H9 (cell line): ENCODE data around the gene CEMIP. TPM values are rescaled to one million over a fixed set of nuclear protein-coding genes. Genes with fewer than 3 reads are reported as not detected.

Experiments
- DNase-seq: peaks from one replicate; pipeline ENCODE4 v3.0.0-alpha.2; 2017
- H2AFZ ChIP-seq: one replicate; pipeline ENCODE4 v1.6.1; 2013; ENCODE audit warnings: mild to moderate bottlenecking, low read length, control low read depth, moderate library complexity
- H2AK5ac ChIP-seq: 2 replicates; pipeline ENCODE4 v1.6.1; 2013; ENCODE audit warnings: low read length, control low read depth, mixed read lengths; ENCODE audit not compliant: insufficient read length
- H2BK120ac ChIP-seq: one replicate; pipeline ENCODE4 v1.6.1; 2013; ENCODE audit warnings: low read depth, mild to moderate bottlenecking, low read length, control low read depth, inconsistent platforms; ENCODE audit not compliant: poor library complexity, severe bottlenecking
- H2BK12ac ChIP-seq: 2 replicates; pipeline ENCODE4 v1.6.1; 2013; ENCODE audit warnings: low read length, control low read depth, mixed read lengths, low read depth; ENCODE audit not compliant: insufficient read length
- H2BK15ac ChIP-seq: 2 replicates; pipeline ENCODE4 v1.6.1; 2013; ENCODE audit warnings: low read depth, low read length, control low read depth
- H2BK20ac ChIP-seq: one replicate; pipeline ENCODE4 v1.6.1; 2013; ENCODE audit warnings: low read depth, mild to moderate bottlenecking, low read length, control low read depth, inconsistent platforms; ENCODE audit not compliant: poor library complexity, severe bottlenecking
- H2BK5ac ChIP-seq: 2 replicates; pipeline ENCODE4 v1.6.1; 2013; ENCODE audit warnings: low read length, control low read depth, mixed read lengths; ENCODE audit not compliant: insufficient read length
- H3K14ac ChIP-seq: 2 replicates; pipeline ENCODE4 v1.6.1; 2013; ENCODE audit warnings: low read length, control low read depth; ENCODE audit not compliant: insufficient read depth
- H3K18ac ChIP-seq: 2 replicates; pipeline ENCODE4 v1.6.1; 2013; ENCODE audit warnings: low read depth, mild to moderate bottlenecking, mixed read lengths, low read length, control low read depth; ENCODE audit not compliant: insufficient read length
- H3K23ac ChIP-seq: 2 replicates; pipeline ENCODE4 v1.6.1; 2013; ENCODE audit warnings: low read length, control low read depth, mixed read lengths, low read depth; ENCODE audit not compliant: insufficient read length
- H3K23me2 ChIP-seq: 2 replicates; pipeline ENCODE4 v1.6.1; 2013; ENCODE audit warnings: low read depth, mild to moderate bottlenecking, mixed read lengths, low read length, control low read depth; ENCODE audit not compliant: insufficient read length, poor library complexity, severe bottlenecking
- H3K27ac ChIP-seq: 2 replicates; pipeline ENCODE4 v1.5.1; 2013; ENCODE audit warnings: low read length, control low read depth, mixed read lengths, low read depth; ENCODE audit not compliant: insufficient read length
- H3K27me3 ChIP-seq: 2 replicates; pipeline ENCODE4 v1.6.1; 2013; ENCODE audit warnings: low read length, control low read depth, inconsistent platforms; ENCODE audit not compliant: insufficient read depth
- H3K4ac ChIP-seq: 2 replicates; pipeline ENCODE4 v1.6.1; 2013; ENCODE audit warnings: low read depth, mild to moderate bottlenecking, control low read depth, inconsistent platforms, low read length, moderate library complexity
- H3K4me1 ChIP-seq: 2 replicates; pipeline ENCODE4 v1.6.1; 2013; ENCODE audit warnings: low read length, control low read depth, inconsistent platforms; ENCODE audit not compliant: insufficient read depth
- H3K4me2 ChIP-seq: 2 replicates; pipeline ENCODE4 v1.6.1; 2013; ENCODE audit warnings: low read length, control low read depth, mixed read lengths; ENCODE audit not compliant: insufficient read length, insufficient read depth
- H3K56ac ChIP-seq: 2 replicates; pipeline ENCODE4 v1.6.1; 2013; ENCODE audit warnings: low read depth, mild to moderate bottlenecking, mixed read lengths, low read length, control low read depth; ENCODE audit not compliant: insufficient read length
- H3K79me1 ChIP-seq: 2 replicates; pipeline ENCODE4 v1.6.1; 2013; ENCODE audit warnings: low read depth, mild to moderate bottlenecking, moderate library complexity, low read length, control low read depth, inconsistent platforms; ENCODE audit not compliant: insufficient read depth, poor library complexity, severe bottlenecking
- H3K79me2 ChIP-seq: 2 replicates; pipeline ENCODE4 v1.6.1; 2013; ENCODE audit warnings: low read length, control low read depth, inconsistent platforms; ENCODE audit not compliant: insufficient read depth
- H3K9ac ChIP-seq: 2 replicates; pipeline ENCODE4 v1.6.1; 2013; ENCODE audit warnings: low read length, control low read depth, mixed read lengths; ENCODE audit not compliant: insufficient read length; ENCODE audit errors: extremely low read depth
- H3K9me3 ChIP-seq: one replicate; pipeline ENCODE4 v1.6.1; 2013; ENCODE audit warnings: low read depth, low read length, inconsistent platforms; ENCODE audit not compliant: control insufficient read depth
- H3T11ph ChIP-seq: one replicate; pipeline ENCODE4 v1.6.1; 2013; ENCODE audit warnings: mild to moderate bottlenecking, low read length, control low read depth, inconsistent platforms
- H4K20me1 ChIP-seq: one replicate; pipeline ENCODE4 v1.6.1; 2013; ENCODE audit not compliant: control insufficient read depth, insufficient read length, insufficient read depth
- H4K5ac ChIP-seq: 2 replicates; pipeline ENCODE4 v1.6.1; 2013; ENCODE audit warnings: low read depth, mild to moderate bottlenecking, mixed read lengths, low read length, control low read depth; ENCODE audit not compliant: insufficient read length
- H4K8ac ChIP-seq: replicated peaks from 2 replicates; pipeline ENCODE4 v1.6.1; 2013; ENCODE audit warnings: low read length, control low read depth, mixed read lengths, low read depth; ENCODE audit not compliant: insufficient read length
- H4K91ac ChIP-seq: 2 replicates; pipeline ENCODE4 v1.6.1; 2013; ENCODE audit warnings: low read depth, mild to moderate bottlenecking, moderate library complexity, mixed read lengths, low read length, control low read depth; ENCODE audit not compliant: insufficient read length
- H3K27ac Mint-ChIP-seq, 3 experiments: 2 replicates in 2 of 3; 3 replicates in 1 of 3; pipeline ENCODE4 v1.8.0; 2020 to 2021; ENCODE audit warnings: mixed read lengths in 3 of 3, mild to moderate bottlenecking in 1 of 3, moderate library complexity in 1 of 3
- H3K27me3 Mint-ChIP-seq: 2 replicates; pipeline ENCODE4 v1.8.0; 2021; ENCODE audit warnings: low read depth, mild to moderate bottlenecking, moderate library complexity, mixed read lengths
- H3K36me3 Mint-ChIP-seq, 3 experiments: 2 replicates in 2 of 3; 3 replicates in 1 of 3; pipeline ENCODE4 v1.8.0; 2020 to 2021; ENCODE audit warnings: low read depth in 3 of 3, mixed read lengths in 3 of 3; ENCODE audit not compliant: insufficient read depth in 1 of 3
- H3K4me1 Mint-ChIP-seq, 2 experiments: 2 replicates each; pipeline ENCODE4 v1.8.0; 2020; ENCODE audit warnings: mixed read lengths in 2 of 2
- H3K4me3 Mint-ChIP-seq, 2 experiments: 2 replicates in 1 of 2; 3 replicates in 1 of 2; pipeline ENCODE4 v1.8.0; 2020 to 2021; ENCODE audit warnings: mild to moderate bottlenecking in 2 of 2, mixed read lengths in 2 of 2, moderate library complexity in 1 of 2
- H3K9me3 Mint-ChIP-seq, 2 experiments: 2 replicates in 1 of 2; 3 replicates in 1 of 2; pipeline ENCODE4 v1.8.0; 2020; ENCODE audit warnings: mild to moderate bottlenecking in 2 of 2, mixed read lengths in 2 of 2, moderate library complexity in 1 of 2
- WGBS: extraction: QIAGEN DNeasy Blood & Tissue Kit; methylation state at CpG from one replicate; pipeline ENCODE4 v1.1.7; 2013; ENCODE audit warnings: missing lambda C conversion rate, low lambda C conversion rate, mixed read lengths; ENCODE audit not compliant: insufficient read length; ENCODE audit errors: extremely low coverage; 5-methylcytosine and 5-hydroxymethylcytosine counted together
- total RNA-seq: library from RNA; stranded (reverse); gene quantifications from 2 replicates; pipeline ENCODE4 v1.2.1, GENCODE V29; 2021
- TF ChIP-seq, protein P1 (sequence below): fragments of 200-600 bp; sonication (generic); conservative IDR thresholded peaks from 3 replicates; pipeline ENCODE4 v1.8.0; 2021; ENCODE audit warnings: antibody characterized with exemption, mild to moderate bottlenecking

The CEMIP gene
- total RNA-seq, 1 experiment from 2014 or later: 0.09 TPM

DNA sequence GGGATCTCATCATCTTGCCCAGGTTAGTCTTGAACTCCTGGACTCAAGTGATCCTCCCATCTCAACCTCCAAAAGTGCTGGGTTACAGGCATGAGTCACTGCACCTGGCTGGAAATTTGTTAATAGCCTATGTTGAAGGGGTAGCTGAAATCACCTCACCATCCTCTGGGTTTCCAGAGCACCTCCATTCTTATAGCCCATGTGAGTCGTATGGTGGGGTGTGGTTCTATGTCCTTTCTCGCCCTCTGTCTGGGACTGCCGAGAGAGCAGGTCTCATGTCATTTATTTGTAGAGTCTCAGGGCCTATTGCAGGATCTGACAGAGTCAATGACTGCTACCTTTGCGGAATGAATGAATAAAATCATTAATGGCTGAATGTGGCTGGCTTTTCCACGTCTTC, 20.9 kb downstream of the CEMIP start:
- Histone ChIP-seq H3K9ac (no peak overlapping the region), H3T11ph (no peak overlapping the region), H3K23ac (no peak overlapping the region), H4K91ac (no peak overlapping the region), H3K4me1 (no peaks in the 10 kb centered on the region), H3K4ac (no peak overlapping the region), H4K8ac (no peak overlapping the region), H3K27me3 (no peaks in the 10 kb centered on the region), H3K79me2 (no peaks in the 10 kb centered on the region), H4K5ac (no peak overlapping the region), H3K14ac (no peak overlapping the region), H3K4me2 (no peak overlapping the region), H3K79me1 (no peaks in the 10 kb centered on the region), H2BK15ac (no peak overlapping the region), H2AK5ac (no peak overlapping the region), H2BK20ac (no peak overlapping the region), H3K9me3 (no peaks in the 10 kb centered on the region), H2BK12ac (no peak overlapping the region), H3K23me2 (no peaks in the 10 kb centered on the region), H3K18ac (no peak overlapping the region), H4K20me1 (no peaks in the 10 kb centered on the region), H2AFZ (no peak overlapping the region), H3K27ac (no peak overlapping the region), H2BK5ac (no peak overlapping the region), H2BK120ac (no peak overlapping the region), H3K56ac (no peak overlapping the region)
- Mint-ChIP-seq H3K4me1 (peaks cover 3 to 5% of the 10 kb centered on the region in 2 experiments), H3K9me3 (no peaks in the 10 kb centered on the region), H3K36me3 (no peaks in the 10 kb centered on the region), H3K27ac (no peak overlapping the region), H3K4me3 (no peak overlapping the region), H3K27me3 (peaks cover 3% of the 10 kb centered on the region; the same call in 1 of the 2 replicates)
- TF ChIP-seq, protein P1, sequence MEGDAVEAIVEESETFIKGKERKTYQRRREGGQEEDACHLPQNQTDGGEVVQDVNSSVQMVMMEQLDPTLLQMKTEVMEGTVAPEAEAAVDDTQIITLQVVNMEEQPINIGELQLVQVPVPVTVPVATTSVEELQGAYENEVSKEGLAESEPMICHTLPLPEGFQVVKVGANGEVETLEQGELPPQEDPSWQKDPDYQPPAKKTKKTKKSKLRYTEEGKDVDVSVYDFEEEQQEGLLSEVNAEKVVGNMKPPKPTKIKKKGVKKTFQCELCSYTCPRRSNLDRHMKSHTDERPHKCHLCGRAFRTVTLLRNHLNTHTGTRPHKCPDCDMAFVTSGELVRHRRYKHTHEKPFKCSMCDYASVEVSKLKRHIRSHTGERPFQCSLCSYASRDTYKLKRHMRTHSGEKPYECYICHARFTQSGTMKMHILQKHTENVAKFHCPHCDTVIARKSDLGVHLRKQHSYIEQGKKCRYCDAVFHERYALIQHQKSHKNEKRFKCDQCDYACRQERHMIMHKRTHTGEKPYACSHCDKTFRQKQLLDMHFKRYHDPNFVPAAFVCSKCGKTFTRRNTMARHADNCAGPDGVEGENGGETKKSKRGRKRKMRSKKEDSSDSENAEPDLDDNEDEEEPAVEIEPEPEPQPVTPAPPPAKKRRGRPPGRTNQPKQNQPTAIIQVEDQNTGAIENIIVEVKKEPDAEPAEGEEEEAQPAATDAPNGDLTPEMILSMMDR: no peak
- DNase-seq: no peak
- WGBS: no CpG with 5 or more reads among the region's 5 CpGs
